Measurements from ENCODE around the gene TAF4B. TPM values are rescaled to one million over a fixed set of nuclear protein-coding genes. Genes with fewer than 3 reads are reported as not detected.
"Not testable (repeated sequence)": the region's sequence is repeated elsewhere in the genome, so short reads cannot be mapped to it uniquely, and the experiment has no call there.

The TAF4B gene
- total RNA-seq, 6 donors from 2014 or later: 2.9 to 9.7 (median 6.4) TPM

DNA sequence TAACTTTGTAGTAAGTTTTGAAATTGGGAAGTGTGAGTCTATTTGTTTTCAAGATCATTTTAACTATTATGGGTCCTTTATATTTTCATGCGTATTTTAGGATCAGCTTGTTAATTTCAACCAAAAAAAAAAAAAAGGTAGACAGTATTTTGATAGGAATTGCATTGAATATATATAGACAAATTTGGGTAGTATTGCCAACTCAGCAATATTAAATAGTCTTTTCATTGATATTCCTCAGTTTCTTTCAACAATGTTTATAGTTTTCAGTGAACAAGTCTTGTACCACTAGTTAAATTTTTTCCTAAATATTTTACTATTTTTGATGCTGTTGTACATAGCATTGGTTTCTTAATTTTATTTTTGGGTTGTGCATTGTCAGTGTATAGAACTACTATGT is 149.9 kb downstream of the TAF4B start:
- 96 to 97% methylated on average over 1 of the region's 1 CpG for WGBS, 2 donors
- Histone ChIP-seq H3K9me3 (no peaks in the 10 kb centered on the region), H3K4me1 (no peaks in the 10 kb centered on the region), H3K4me3 (no peak overlapping the region), H3K27me3 (no peaks in the 10 kb centered on the region), H3K27ac (no peak overlapping the region), H3K36me3 (no peaks in the 10 kb centered on the region)
- no peak for TF ChIP-seq POLR2A (IDR thresholded peaks at IDR 0.05)
- no peak for TF ChIP-seq EP300 (IDR thresholded peaks at IDR 0.05)
- TF ChIP-seq POLR2AphosphoS5 (IDR thresholded peaks at IDR 0.05): no peak
- TF ChIP-seq, protein P1, sequence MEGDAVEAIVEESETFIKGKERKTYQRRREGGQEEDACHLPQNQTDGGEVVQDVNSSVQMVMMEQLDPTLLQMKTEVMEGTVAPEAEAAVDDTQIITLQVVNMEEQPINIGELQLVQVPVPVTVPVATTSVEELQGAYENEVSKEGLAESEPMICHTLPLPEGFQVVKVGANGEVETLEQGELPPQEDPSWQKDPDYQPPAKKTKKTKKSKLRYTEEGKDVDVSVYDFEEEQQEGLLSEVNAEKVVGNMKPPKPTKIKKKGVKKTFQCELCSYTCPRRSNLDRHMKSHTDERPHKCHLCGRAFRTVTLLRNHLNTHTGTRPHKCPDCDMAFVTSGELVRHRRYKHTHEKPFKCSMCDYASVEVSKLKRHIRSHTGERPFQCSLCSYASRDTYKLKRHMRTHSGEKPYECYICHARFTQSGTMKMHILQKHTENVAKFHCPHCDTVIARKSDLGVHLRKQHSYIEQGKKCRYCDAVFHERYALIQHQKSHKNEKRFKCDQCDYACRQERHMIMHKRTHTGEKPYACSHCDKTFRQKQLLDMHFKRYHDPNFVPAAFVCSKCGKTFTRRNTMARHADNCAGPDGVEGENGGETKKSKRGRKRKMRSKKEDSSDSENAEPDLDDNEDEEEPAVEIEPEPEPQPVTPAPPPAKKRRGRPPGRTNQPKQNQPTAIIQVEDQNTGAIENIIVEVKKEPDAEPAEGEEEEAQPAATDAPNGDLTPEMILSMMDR (IDR thresholded peaks at IDR 0.05): no peak
- ATAC-seq (ENCODE audit: low FRiP score in 2 of 2) (no peak), DNase-seq (no peak)

DNA sequence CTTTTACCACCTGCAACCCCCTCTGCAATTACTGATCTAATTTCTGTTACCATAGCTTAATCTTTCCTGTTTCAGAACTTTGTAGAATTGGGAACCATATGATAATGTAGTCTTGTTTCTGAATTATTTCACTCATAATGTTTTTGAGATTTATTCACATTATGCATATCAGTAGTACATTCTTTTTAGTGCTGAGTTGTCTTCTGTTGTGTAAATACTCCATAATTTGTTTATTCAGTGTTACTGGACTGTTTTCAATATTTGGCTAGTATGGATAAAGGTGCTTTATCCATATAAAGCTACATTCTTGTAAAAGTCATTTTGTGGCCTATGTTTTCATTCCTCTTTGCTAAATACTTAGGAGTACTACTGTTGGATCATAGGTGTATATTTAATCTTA is 152.5 kb downstream of the TAF4B start:
- no peaks in the 10 kb centered on the region for H3K4me1 ChIP-seq
- DNase-seq: no peak
- TF ChIP-seq, protein P1 (IDR thresholded peaks at IDR 0.05): no peak
- TF ChIP-seq POLR2AphosphoS5 (IDR thresholded peaks at IDR 0.05): no peak
- no peak for TF ChIP-seq EP300 (IDR thresholded peaks at IDR 0.05)
- no peak for TF ChIP-seq POLR2A (IDR thresholded peaks at IDR 0.05)
- no peak overlapping the region for H3K4me3 ChIP-seq
- no peak overlapping the region for H3K27ac ChIP-seq
- H3K9me3 ChIP-seq: no peaks in the 10 kb centered on the region
- ATAC-seq (ENCODE audit: low FRiP score in 2 of 2): no peak
- no peaks in the 10 kb centered on the region for H3K27me3 ChIP-seq
- no peaks in the 10 kb centered on the region for H3K36me3 ChIP-seq

DNA sequence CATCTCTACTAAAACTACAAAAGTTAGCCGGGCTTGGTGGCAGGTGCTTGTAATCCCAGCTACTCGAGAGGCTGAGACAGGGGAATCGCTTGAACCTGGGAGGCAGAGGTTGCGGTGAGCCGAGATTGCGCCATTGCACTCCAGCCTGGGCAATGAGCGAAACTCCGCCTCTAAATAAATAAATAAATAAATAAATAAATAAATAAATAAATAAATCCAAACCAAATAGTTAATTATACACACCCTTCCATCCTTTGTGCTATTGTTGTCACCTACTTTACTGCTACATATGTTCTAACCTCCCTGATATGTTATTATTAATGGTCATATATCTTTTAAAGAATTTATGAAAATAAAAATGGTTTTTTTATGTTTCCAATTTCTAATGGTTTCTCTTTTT is 155.3 kb downstream of the TAF4B start:
- 97 to 98% methylated on average over 8 of the region's 8 CpGs for WGBS, 2 donors
- not testable (repeated sequence) for H3K27me3 ChIP-seq; H3K36me3 ChIP-seq; H3K4me3 ChIP-seq; H3K27ac ChIP-seq; ATAC-seq (ENCODE audit: low FRiP score in 2 of 2); DNase-seq; H3K4me1 ChIP-seq; H3K9me3 ChIP-seq

DNA sequence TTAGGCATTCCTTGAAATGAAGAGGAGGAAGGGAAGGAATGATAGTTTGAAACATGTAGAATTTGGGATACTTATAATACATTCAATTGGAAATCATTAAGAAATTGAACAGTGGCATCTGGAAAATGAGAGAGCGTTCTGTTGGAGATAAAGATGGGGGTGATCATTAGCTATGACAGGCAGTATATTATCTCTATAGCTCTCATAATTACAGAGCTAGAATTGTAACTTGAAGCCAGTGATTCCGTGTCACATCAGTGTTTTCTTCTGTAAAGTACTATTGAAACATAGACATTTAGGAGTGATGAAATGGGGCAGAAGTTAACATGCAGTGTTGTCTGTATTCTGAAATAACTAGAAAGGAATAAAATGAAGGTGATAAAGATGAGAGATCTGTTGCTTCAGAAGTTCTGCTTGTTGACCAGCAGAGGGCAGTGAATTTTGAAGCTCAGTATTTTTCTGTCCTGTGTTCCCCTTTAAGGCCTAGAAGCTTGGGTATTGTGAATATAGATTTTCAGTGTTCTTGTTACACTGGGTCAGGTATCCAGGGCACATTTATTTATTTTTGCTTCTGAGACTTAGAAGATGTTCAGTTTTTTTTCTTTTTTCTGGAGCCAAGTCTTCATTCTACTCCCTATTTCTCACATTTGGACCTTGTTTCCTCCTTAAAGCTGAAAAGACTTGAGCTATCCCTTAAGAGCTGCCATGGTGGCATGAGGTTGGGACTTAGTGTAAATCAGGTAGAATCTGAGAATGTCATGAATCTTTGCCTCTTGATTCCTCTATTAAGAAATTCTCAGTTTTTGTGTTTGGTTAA is 157.4 kb downstream of the TAF4B start:
- Histone ChIP-seq H3K4me1 (peaks cover 0 to 4% (median 0%) of the 10 kb centered on the region in 4 donors), H3K36me3 (no peaks in the 10 kb centered on the region), H3K27me3 (no peaks in the 10 kb centered on the region), H3K4me3 (no peak overlapping the region), H3K27ac (no peak overlapping the region), H3K9me3 (no peaks in the 10 kb centered on the region)
- ATAC-seq (ENCODE audit: low FRiP score in 2 of 2) (peak in 1 of 2 donors; percentile 60), DNase-seq (no peak)
- no peak for TF ChIP-seq POLR2A (IDR thresholded peaks at IDR 0.05)
- TF ChIP-seq, protein P1 (IDR thresholded peaks at IDR 0.05): peak; percentile 47 to 65 (median 59)
- no peak for TF ChIP-seq POLR2AphosphoS5 (IDR thresholded peaks at IDR 0.05)
- TF ChIP-seq EP300 (IDR thresholded peaks at IDR 0.05): no peak
- WGBS, 2 donors: 35 to 38% methylated on average over 2 of the region's 2 CpGs

DNA sequence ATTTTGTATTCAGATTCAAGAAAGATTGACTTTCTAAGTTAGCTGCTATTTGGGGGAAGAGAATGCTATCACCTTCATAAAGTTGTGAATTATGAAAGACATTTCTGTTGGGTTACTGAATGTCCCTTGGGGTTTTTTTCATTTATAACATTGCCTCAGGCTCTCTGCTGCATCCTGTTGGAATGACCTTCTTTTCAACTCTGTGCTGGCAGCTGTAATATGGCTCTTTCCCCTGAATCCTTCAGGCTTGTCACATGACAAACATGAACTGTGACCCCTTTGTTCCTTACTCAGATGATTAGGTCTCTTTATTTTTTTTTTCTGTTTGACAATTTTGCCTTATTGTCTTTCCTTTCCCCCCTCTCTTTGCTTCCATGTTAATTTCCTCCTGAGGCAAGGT is 159.8 kb downstream of the TAF4B start:
- no peak for DNase-seq
- ATAC-seq (ENCODE audit: low FRiP score in 2 of 2): no peak
- Histone ChIP-seq H3K27me3 (no peaks in the 10 kb centered on the region), H3K4me3 (no peak overlapping the region), H3K36me3 (no peaks in the 10 kb centered on the region), H3K27ac (no peak overlapping the region), H3K4me1 (peaks cover 0 to 4% (median 0%) of the 10 kb centered on the region in 4 donors), H3K9me3 (no peaks in the 10 kb centered on the region)
- TF ChIP-seq POLR2AphosphoS5 (IDR thresholded peaks at IDR 0.05) (no peak), POLR2A (IDR thresholded peaks at IDR 0.05) (no peak), EP300 (IDR thresholded peaks at IDR 0.05) (no peak)
- TF ChIP-seq, protein P1 (IDR thresholded peaks at IDR 0.05): no peak

Data from upper lobe of left lung (tissue), 6 donors.